Measurements from ENCODE around the gene THRA.

DNA sequence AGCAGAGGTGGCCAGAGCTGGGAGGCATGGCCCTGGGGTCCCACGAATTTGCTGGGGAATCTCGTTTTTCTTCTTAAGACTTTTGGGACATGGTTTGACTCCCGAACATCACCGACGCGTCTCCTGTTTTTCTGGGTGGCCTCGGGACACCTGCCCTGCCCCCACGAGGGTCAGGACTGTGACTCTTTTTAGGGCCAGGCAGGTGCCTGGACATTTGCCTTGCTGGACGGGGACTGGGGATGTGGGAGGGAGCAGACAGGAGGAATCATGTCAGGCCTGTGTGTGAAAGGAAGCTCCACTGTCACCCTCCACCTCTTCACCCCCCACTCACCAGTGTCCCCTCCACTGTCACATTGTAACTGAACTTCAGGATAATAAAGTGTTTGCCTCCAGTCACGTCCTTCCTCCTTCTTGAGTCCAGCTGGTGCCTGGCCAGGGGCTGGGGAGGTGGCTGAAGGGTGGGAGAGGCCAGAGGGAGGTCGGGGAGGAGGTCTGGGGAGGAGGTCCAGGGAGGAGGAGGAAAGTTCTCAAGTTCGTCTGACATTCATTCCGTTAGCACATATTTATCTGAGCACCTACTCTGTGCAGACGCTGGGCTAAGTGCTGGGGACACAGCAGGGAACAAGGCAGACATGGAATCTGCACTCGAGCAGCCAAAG is 45.2 kb upstream of the THRA start:
- TF ChIP-seq, protein P1, sequence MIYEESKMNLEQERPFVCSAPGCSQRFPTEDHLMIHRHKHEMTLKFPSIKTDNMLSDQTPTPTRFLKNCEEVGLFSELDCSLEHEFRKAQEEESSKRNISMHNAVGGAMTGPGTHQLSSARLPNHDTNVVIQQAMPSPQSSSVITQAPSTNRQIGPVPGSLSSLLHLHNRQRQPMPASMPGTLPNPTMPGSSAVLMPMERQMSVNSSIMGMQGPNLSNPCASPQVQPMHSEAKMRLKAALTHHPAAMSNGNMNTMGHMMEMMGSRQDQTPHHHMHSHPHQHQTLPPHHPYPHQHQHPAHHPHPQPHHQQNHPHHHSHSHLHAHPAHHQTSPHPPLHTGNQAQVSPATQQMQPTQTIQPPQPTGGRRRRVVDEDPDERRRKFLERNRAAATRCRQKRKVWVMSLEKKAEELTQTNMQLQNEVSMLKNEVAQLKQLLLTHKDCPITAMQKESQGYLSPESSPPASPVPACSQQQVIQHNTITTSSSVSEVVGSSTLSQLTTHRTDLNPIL (CRISPR knock-in tag; IDR thresholded peaks at IDR 0.05; ENCODE audit: low read depth), result no peak
- TF ChIP-seq ZFP3 (CRISPR knock-in tag; IDR thresholded peaks at IDR 0.05) (no peak), TCF4 (CRISPR knock-in tag; IDR thresholded peaks at IDR 0.05; ENCODE audit: borderline replicate concordance) (no peak), ZFP30 (CRISPR knock-in tag; IDR thresholded peaks at IDR 0.05) (no peak), ZNF8 (CRISPR knock-in tag; IDR thresholded peaks at IDR 0.05) (no peak), CSDC2 (CRISPR knock-in tag; IDR thresholded peaks at IDR 0.05) (no peak), GLIS3 (CRISPR knock-in tag; IDR thresholded peaks at IDR 0.05) (no peak), BACH2 (CRISPR knock-in tag; IDR thresholded peaks at IDR 0.05; ENCODE audit: borderline replicate concordance) (no peak), RARB (CRISPR knock-in tag; IDR thresholded peaks at IDR 0.05) (no peak)
- TF ChIP-seq, protein P2, sequence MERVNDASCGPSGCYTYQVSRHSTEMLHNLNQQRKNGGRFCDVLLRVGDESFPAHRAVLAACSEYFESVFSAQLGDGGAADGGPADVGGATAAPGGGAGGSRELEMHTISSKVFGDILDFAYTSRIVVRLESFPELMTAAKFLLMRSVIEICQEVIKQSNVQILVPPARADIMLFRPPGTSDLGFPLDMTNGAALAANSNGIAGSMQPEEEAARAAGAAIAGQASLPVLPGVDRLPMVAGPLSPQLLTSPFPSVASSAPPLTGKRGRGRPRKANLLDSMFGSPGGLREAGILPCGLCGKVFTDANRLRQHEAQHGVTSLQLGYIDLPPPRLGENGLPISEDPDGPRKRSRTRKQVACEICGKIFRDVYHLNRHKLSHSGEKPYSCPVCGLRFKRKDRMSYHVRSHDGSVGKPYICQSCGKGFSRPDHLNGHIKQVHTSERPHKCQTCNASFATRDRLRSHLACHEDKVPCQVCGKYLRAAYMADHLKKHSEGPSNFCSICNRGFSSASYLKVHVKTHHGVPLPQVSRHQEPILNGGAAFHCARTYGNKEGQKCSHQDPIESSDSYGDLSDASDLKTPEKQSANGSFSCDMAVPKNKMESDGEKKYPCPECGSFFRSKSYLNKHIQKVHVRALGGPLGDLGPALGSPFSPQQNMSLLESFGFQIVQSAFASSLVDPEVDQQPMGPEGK (CRISPR knock-in tag; IDR thresholded peaks at IDR 0.05; ENCODE audit: borderline replicate concordance), result no peak
